Jurkat, Clone E6-1 (cell line): ENCODE measurements around the gene NDUFV3. TPM values are rescaled to one million over a fixed set of nuclear protein-coding genes. Genes with fewer than 3 reads are reported as not detected.
A peak's percentile ranks its signal among the peaks of the same experiment; 100 is the strongest.
"Not testable (repeated sequence)": the region's sequence is repeated elsewhere in the genome, so short reads cannot be mapped to it uniquely, and the experiment has no call there.

Experiments used
- DNase-seq: peaks from one replicate; pipeline ENCODE4 v3.0.0-alpha.2; 2011; ENCODE audit warnings: low read depth, low spot score
- H3K4me3 ChIP-seq: 2 replicates; pipeline ENCODE4 v1.5.1; 2011; ENCODE audit warnings: mild to moderate bottlenecking, low read length, control low read depth, moderate library complexity
- polyA plus RNA-seq: library from polyadenylated mRNA; unstranded; fragments of >200 nt; gene quantifications from one replicate; pipeline ENCODE4 v1.2.1, GENCODE V29; 2012; ENCODE audit warnings: missing spikeins; ENCODE audit not compliant: insufficient read length, insufficient read depth

The NDUFV3 gene
- 31.3 TPM for polyA plus RNA-seq

DNA sequence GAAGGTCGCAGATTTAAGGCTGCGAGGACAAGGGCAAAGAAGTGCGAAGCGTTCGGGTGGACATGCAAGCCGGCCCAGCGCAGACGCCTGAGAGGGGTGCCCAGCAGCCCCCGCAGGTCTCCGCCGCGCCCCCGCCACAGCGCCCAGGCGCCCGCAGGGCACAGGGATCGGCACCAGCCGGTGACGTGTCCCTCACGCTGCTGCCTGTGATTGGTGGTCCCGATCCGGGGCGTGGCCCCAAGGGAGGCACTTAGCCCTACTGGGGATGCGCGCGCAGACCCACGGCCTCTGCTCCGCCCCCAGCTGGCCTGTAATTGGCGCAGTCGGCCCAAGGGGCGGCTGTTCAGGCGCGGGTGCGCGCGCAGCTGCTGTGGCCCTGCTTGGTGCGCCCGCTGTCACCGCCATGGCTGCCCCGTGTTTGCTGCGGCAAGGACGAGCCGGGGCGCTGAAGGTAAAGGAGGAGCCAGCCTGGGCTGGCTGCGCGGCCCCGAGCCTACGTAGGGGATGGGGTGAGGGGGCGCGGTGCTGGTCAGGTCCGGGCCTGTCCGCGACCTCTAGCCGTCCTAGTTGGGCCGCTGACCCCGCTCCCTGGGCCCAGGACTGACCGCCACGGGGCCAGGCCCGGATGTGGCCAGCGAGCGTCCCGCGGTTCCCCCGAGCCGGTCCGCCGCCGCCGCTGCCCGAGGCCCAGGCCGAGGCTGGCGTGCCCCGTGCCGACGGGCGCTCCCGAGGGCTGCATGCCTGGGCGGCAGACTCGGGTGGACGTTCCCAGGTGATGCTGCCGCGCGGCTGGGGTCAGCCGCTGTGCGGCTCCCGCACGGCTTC lies at the start of gene NDUFV3:
TSS of gene NDUFV3 (plus strand) at position 379 of the 825 bp plus-strand sequence. CDS start at position 404, 25 bp downstream.
- DNase-seq: peak; percentile 95
- peak within 1 kb of the TSS; percentile 76 for H3K4me3 ChIP-seq

DNA sequence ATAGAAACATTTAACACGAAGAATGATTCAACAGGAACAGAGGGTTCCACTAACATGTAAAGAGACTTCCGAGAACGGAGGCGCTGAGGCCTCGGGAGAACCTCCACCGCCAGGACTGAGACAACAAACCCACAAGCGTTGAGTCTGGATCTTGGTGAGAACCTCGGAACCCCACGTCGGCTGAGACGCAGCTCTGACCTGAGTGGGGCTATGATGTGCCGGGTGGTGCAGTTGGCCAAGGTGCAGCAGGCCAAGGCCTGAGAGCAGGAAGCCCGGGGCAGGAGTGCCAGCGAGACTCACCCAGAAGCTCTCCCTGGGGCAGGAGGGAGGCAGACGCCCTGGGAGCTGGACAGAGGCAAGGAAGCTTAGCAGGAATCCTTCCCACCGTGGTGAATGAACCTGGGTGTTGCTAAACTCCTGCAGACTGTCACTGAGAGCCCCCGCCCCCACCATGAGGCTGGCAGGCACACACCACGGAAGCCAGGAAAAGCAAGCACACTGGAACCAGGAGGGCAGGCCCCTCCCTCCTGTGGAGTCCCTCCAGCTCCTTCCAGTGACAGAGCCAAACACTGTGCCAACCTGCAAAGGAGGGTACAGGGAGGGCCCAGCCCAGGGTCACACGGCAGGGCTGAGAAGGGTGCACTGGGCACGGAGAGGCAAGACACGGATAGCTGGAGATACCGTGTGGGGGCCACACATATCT lies 48.5 kb upstream of the NDUFV3 start:
- no peak for DNase-seq
- no peak overlapping the region for H3K4me3 ChIP-seq

DNA sequence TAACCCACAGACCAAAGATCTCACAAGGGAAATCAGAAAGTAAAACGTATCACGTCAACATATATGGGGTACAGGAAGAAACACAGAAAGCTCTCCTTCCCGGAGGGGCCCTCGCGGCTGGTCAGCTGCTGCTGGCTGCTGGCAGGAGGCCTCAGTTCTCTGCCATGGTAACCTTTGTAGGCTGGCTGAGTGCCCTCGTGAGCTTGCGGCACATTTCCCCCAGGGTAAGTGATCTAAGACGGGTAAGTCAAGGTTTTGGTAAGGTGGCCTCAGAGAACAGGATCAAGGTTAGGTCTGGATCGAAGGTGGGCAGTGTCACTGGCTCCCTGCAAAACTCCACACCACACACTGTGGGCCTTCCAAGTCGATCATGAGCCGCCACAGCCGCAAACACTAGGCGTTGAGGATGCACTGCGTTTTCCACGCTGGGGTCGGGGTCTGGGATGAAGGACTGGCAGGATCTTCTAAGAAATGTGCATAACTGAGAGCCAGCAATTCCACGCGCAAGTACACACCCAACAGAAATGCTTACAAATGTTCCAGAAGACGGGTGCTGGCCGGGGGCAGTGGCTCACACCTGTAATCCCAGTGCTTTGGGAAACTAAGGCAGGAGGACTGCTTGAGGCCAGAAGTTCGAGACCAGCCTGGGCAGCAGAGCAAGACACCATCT lies 47.7 kb upstream of the NDUFV3 start:
- no peak for DNase-seq
- no peak overlapping the region for H3K4me3 ChIP-seq

DNA sequence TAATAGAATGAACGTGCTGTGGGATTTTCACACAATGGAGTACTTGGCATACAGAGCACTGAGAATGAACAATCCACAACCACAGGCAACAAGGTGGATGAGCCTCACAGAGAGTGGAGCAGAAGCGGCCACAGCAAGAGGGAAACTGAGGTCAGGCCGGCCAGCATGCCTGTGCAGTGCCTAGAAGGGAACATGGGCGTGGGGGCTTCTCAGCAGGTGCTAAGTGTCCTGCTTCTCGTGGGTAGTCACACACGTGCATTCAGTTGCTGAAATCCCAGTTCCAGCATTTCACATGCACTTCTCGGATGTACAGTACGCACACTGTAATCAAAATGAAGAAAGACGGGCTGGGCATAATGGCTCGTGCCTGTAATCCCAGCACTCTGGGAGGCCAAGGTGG lies 46.9 kb upstream of the NDUFV3 start:
- no peak overlapping the region for H3K4me3 ChIP-seq
- DNase-seq: no peak

DNA sequence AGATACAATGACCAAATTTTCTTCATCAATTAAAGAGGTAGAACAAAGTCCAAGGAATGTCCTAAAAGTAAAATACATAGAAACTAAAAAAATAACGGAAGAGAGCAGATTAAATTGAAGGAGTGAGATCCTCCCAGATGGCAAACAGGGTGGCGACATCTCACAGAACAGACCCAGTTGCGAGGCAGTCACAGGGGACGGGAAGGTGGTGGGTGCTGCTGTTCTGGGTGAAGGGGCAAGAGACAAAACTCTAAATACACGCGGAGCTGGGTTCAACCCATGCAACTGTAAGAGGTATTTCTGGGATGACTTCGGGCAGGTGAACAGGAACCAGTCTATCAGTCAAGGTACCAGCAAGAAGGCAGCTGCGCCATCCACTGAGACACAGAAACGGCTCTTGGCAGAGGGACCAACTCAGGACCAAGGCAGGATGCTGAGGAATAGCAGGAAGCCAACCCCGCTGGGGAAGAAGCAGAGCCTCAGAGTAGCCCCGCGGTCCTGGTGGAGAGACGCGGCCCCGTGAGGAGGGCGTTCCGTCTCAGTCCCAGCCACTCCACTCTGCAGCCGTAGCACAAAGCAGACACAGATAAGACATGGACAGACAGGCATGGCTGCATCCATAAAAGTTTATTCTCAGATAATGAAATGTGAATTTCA lies 45.9 kb upstream of the NDUFV3 start:
- DNase-seq: no peak
- no peak overlapping the region for H3K4me3 ChIP-seq

DNA sequence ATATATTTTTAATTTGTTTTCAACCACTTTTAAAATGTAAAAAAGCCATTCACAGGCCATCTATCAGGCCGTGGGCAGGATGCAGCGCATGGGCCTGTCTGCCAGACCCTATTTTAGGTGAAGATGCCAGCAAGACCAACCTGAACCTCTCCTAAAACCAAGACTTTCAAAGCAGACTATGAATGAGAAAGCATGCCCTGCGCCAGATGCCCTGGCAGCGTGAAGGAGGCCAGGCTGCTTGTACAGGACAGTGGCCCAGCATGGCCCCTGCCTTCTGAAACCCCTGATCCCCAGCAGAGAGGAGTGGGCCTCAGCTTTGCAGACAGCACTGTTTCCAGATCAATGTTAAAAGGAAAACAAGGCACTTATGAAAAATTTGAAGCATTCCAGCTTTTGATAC lies 45.4 kb upstream of the NDUFV3 start:
- H3K4me3 ChIP-seq: no peak overlapping the region
- DNase-seq: no peak

DNA sequence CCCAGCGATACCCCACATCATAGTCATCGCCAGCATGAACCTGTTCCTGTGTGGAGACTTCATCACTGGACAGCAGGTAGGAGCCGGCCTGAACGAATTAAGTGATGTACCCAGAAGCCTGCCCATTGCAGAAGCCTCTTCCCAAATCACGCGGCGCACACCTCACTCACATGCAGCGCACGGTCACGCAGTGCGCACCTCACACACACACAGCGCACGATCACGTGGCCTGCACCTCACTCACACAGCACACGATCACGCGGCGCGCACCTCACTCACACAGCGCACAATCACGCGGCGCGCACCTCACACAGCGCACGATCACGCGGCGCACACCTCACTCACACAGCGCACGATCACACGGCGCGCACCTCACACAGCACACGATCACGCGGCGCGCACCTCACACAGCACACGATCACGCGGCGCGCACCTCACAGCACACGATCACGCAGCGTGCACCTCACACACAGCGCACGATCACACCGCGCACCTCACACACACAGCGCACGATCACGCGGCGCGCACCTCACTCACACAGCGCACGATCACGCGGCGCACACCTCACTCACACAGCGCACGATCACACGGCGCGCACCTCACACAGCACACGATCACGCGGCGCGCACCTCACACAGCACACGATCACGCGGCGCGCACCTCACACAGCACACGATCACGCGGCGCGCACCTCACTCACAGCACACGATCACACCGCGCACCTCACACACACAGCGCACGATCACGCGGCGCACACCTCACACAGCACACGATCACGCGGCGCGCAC lies 44.8 kb upstream of the NDUFV3 start:
- H3K4me3 ChIP-seq, DNase-seq: not testable (repeated sequence)

DNA sequence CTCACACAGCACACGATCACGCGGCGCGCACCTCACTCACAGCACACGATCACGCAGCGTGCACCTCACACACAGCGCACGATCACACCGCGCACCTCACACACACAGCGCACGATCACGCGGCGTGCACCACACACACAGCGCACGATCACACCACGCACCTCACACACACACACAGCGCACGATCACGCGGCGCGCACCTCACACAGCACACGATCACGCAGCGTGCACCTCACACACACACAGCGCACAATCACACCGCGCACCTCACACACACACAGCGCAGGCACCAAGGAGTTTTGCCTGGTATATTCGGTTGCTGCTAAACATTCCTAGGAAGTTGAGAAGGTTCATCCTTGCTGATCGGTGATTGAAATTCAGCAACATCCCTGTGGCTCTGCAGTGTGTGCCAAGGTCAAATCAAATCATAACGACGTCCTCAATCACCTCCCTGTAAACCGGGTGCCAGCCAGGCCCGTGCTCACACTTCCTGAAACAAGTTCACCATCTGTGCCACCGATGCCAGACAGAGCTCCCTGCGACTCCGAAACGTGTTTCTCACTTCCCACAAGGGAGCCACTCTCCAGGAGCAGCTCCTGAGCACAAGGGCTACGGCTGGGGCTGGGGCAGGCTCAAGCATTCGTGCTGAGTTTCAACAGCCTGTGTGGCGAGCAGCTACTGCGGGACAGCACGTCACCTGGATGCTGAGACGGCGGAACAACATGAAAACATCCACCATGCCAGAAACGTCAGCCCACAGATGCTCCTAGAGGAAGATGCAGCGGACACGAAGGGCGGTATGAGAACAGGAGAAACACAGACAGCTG lies 44.0 kb upstream of the NDUFV3 start:
- H3K4me3 ChIP-seq: no peak overlapping the region
- no peak for DNase-seq

DNA sequence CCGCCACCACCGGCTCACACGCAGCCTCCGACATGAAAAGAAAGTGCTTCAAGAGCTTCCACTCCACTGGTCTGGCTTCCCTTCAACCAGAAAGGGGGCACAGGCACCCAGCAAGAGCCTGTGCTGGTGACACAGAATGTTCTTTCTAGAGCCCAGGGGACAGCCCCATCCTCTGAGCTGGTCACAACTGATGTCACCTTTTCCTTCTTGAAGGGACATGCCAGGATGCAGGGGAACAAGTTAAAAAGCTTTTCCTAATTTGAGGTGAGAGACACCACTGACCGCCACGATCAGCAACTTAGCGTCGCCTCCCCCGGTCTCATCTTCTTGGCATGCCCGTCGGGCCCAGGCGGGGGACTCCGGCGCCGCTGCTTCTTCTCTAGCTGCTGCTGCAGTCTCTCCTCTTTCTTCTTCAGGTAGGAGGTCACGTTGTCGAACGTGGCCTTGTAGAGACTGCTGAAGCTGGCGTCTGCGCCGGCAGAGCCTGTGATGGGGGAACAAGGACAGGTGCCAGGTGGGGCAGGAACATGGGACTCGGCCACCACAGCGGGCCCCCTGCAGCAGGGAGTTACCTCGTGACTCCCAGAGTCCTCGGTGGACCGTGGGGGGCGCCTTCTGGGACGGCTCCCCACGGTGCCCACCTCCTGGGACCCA lies 43.2 kb upstream of the NDUFV3 start:
- no peak for DNase-seq

DNA sequence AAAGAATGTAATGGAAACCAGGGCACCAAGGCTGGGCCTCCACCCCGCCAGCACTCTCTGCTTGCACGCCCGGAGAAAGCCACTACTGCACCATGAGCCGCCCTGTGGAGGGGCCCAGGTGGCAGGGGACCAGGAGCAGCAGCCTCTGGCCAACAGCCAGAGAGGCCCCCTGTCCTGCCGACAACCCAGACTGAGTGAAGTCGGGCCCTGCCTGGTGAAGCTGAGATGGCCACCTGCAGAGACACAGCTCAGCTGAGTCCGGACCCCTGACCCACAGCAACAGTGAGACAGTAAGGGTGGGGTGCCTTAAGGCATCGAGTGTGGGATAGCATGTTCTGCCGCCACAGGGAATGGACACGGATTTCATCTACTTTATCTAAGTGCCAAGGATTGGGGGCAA lies 42.6 kb upstream of the NDUFV3 start:
- no peak overlapping the region for H3K4me3 ChIP-seq
- no peak for DNase-seq

More for the DNA sequence above, 43.2 kb upstream of the NDUFV3 start:
- no peak overlapping the region for H3K4me3 ChIP-seq

DNA sequence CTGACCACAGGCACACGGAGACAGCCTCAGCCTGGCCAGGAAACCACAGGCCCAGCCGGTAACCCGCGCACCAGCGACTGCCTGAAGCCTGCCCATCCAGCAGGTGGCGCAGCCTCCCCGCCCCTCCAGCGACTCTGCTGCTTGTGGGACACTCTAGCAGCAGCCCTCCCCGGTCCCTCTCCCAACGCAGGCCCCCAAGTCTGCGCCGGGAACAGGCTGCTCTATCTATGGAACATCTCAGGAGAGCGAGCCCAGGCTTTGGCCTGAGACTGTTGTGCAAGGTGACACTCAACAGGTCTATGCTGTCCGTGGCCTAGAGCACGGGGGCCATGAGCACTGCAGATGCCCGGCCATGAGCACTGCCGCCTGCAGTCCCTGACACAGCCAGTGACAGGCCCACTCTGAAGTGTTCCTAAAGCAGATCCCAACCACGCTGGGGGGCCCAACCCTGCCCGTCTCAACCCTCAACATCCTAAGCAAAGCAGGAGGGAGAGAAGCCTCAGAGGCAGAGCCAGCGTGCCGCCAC lies 42.2 kb upstream of the NDUFV3 start:
- H3K4me3 ChIP-seq: no peak overlapping the region
- peak; percentile 32 for DNase-seq

DNA sequence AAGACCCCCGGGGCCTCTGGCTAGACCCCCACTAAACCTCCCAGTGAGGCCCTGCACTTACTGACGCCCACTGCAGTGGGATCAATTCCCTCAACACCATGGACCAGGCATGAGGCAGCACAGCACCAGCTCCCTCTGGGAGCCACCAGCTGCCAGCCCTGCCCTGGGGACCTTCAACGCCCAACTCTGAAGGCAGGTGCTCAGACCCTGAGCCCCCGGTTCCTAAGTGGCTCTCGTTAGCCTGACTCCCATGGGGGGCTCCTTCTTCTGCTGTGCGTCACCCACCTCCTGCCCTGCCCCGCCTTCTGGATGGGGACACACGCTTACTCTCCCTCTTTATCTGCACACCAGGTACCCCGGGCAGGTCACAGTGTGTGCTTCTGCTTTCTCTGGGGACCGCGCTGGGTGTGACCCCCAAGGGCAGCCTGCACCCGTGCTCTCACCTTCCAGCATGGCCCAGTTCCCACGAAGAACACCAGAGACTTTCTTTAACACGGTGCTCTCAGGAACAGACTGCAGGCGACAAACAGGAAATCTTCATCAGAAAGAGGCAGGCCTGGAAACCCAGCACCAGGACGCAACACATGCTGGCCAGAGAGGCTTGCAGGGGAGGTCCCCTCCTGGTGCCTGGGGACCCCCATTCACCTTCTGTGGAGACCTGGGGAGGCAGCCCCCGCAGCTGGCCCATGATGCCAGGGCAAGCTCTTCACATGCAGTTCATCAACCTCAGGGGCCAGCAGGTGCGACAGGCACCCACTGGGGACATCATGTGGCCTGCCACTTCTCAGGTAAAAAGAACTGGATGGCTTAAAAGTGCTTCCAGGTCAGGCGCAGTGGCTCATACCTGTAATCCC lies 41.1 kb upstream of the NDUFV3 start:
- DNase-seq: no peak
- H3K4me3 ChIP-seq: no peak overlapping the region

DNA sequence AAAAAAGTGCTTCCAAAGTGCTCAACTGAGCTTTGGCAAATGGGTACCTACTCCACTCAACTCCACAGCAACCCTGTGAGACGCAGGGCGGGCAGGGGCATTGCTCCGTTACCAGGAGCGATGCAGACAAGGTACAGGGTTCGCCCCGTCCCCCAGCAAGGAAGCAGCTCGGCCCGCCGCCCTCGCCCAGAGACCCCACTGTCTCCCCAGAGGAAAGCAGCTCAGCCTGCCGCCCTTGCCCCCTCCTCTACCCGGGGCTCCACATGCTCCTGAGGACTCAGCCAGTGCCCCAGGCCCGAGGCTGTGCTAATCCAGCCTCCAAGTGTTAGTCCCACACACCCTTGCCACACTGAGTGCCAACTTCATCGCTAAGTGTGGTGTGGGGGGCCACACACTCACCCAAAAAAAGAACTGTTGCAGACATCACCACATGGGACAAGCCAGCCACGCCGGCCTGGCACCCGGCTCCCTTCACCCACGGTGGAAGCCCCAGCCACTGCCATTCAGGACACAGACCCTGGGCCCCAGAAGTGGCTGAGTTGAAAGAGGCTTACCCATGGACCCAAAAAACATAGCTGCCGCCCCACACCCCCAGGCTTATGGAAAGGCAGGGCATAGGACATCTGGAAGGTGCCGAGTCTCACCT lies 40.1 kb upstream of the NDUFV3 start:
- H3K4me3 ChIP-seq: no peak overlapping the region
- no peak for DNase-seq

DNA sequence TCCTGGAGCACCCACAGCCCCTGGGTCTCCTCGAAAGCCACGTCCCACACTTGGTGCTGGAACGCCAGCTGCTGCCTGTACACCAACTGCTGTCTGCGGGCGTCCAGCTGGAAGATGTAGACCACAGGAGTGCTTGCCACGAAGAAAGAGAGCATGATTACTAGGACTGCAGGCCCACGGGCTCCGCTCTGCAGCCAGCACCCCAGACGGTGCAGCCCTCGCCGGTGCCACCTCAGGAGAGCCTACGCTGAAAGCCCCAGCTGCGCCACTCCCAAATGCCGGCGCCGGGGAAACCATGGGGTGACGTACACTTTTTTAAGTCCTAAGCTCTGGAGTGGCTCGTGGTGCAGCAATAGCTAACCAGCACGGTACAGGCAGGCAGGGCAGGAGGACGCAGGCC lies 39.5 kb upstream of the NDUFV3 start:
- DNase-seq: no peak
- H3K4me3 ChIP-seq: no peak overlapping the region

DNA sequence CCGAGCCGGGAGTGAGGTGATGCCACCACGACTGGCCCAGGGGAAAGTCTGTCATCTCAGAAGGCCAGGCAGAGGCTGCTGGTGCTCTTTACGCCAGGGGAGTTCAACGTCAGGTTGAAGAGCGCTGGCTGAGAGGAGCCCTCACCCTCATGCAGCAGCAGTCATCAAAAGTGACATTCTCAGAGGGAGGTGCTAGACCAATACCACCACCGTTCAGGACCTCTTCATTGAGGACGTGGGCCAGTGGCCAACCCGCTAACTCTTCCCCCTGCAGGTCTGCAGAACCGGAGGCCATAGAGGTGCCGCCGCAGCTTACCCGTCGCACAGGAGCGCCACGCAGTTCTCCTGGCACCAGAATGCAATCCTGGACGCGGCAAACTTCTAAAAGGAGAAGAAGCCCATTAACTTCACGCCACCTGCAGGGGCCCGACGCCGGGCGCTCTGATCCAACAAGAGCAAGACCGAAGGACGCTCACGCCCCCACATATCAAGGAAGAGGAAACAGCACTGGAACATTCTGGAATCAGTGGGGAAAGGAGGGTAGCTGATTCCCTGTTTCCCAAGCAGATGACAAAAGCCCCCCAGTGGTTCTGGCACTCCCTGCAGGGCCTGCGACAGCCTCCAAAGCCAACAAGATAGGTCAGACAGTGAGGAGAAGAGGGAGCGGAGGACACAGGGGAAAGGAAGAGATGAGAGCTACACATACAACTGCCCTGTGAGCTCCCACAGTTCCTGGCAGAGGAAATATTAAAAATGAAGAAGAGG lies 38.7 kb upstream of the NDUFV3 start:
- H3K4me3 ChIP-seq: no peak overlapping the region

More for the DNA sequence above, 38.7 kb upstream of the NDUFV3 start:
- no peak for DNase-seq
